ENCODE measurements around the gene SIPA1.
A peak's percentile ranks its signal among the peaks of the same experiment; 100 is the strongest.

The SIPA1 gene

DNA sequence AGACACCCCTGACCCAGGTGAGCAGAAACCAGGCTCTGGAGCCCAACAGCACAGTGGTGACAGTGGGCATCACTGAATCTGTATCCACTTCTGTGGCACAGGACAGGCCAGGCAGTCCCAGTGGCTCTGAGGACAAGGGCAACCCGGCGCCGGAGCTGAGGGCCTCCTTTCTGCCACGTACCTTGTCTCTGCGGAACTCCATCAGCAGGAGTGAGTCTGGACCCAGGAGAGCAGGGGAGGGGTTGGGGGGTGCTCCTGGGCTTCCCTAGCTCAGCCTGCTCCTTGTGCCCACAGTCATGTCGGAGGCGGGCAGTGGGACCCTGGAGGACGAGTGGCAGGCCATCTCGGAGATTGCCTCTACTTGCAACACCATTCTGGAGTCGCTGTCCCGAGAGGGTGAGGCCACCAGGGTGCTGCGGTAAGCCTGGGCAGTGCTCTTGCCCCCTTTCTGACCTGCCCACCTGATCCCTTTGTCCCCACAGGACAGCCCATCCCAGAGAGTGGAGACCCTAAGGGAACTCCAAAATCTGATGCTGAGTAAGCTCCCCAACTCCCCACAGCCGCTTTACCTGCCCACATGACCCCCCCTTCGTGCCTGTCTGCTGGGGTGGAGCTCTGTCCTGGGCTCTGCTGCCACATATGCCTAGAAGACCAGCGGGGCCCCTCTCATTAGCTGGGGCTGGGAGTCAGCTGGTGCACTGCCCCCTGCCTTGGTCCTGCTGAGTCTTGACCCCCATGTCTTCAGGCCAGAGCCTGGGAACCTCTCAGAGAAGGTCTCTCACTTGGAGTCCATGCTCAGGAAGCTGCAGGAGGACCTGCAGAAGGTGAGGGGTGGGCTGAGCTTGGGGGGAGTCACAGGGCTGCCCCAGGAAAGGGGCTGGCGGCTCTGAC lies 12.0 kb downstream of the SIPA1 start:
- H3K9ac ChIP-seq (ENCODE audit: low read length) = no peak overlapping the region
- TF ChIP-seq, protein P1, sequence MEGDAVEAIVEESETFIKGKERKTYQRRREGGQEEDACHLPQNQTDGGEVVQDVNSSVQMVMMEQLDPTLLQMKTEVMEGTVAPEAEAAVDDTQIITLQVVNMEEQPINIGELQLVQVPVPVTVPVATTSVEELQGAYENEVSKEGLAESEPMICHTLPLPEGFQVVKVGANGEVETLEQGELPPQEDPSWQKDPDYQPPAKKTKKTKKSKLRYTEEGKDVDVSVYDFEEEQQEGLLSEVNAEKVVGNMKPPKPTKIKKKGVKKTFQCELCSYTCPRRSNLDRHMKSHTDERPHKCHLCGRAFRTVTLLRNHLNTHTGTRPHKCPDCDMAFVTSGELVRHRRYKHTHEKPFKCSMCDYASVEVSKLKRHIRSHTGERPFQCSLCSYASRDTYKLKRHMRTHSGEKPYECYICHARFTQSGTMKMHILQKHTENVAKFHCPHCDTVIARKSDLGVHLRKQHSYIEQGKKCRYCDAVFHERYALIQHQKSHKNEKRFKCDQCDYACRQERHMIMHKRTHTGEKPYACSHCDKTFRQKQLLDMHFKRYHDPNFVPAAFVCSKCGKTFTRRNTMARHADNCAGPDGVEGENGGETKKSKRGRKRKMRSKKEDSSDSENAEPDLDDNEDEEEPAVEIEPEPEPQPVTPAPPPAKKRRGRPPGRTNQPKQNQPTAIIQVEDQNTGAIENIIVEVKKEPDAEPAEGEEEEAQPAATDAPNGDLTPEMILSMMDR (IDR thresholded peaks at IDR 0.05; ENCODE audit: low read length) = no peak
- TF ChIP-seq EZH2 (IDR thresholded peaks at IDR 0.05; ENCODE audit: borderline replicate concordance, low read length) = no peak

DNA sequence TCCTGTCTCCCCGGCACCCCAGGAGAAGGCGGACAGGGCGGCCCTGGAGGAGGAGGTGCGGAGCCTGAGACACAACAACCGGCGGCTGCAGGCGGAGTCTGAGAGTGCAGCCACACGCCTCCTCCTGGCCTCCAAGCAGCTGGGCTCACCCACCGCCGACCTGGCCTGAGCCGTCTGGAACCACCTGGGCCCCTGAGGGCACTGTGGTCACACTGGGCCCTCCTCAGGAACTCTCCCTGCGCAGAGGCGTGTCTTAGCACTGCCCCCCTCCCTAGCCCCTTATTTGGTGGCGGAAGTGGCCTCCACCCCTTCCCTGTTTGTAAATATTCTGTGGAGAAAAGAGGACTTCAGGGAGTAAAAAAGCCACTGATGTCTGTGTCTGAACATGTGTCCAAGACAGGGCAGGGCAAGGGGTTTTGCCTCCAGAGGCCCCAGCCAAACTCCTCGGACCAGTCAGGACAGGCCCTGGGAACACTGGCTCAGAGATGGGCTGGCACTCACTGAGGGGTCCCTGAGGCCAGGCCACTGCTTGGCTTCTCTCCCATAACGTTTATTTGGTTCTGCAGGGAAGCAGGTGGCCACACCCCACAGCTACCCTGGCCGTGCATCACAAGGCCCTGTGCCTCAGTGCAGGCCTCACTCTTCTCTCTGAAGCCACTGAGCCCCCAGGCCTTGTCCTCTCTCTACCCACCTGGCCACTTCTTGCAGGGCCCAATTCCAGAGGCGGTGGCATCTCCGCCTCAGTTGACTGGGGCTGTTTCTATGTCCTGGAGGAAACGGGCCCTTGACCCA lies 12.8 kb downstream of the SIPA1 start:
- Histone ChIP-seq H3K27ac (ENCODE audit: low read depth, low read length, poor library complexity, severe bottlenecking) (peak overlapping the region; percentile 80), H2AFZ (ENCODE audit: low read length) (no peak overlapping the region), H4K20me1 (ENCODE audit: insufficient read depth, low read length) (no peaks in the 10 kb centered on the region), H3K4me3 (ENCODE audit: low read depth, low read length, poor library complexity, severe bottlenecking) (no peak overlapping the region), H3K79me2 (ENCODE audit: insufficient read depth, low read length) (no peaks in the 10 kb centered on the region), H3K36me3 (ENCODE audit: insufficient read depth, low read length) (peaks cover 65% of the 10 kb centered on the region), H3K9me2 (ENCODE audit: low read depth, low read length) (no peaks in the 10 kb centered on the region), H3K9ac (ENCODE audit: low read length) (no peak overlapping the region), H3F3A (ENCODE audit: insufficient read depth, low read length) (0 out of 2 replicates have a peak, but pooled peaks cover 7% of the 10 kb centered on the region), H3K4me2 (ENCODE audit: low read length) (no peak overlapping the region), H3K4me1 (ENCODE audit: insufficient read depth, low read length, severe bottlenecking) (peaks cover 20% of the 10 kb centered on the region), H3K27me3 (ENCODE audit: insufficient read depth, low read length) (no peaks in the 10 kb centered on the region), H3K9me3 (ENCODE audit: low read length) (no peaks in the 10 kb centered on the region)
- TF ChIP-seq EZH2 (IDR thresholded peaks at IDR 0.05; ENCODE audit: borderline replicate concordance, low read length) = no peak
- TF ChIP-seq, protein P1 (IDR thresholded peaks at IDR 0.05; ENCODE audit: low read length) = no peak

More for the DNA sequence above, 12.0 kb downstream of the SIPA1 start:
- Histone ChIP-seq H3K79me2 (ENCODE audit: insufficient read depth, low read length) (no peaks in the 10 kb centered on the region), H3F3A (ENCODE audit: insufficient read depth, low read length) (0 out of 2 replicates have a peak, but pooled peaks cover 7% of the 10 kb centered on the region), H3K4me1 (ENCODE audit: insufficient read depth, low read length, severe bottlenecking) (peaks cover 20% of the 10 kb centered on the region), H3K27me3 (ENCODE audit: insufficient read depth, low read length) (no peaks in the 10 kb centered on the region), H4K20me1 (ENCODE audit: insufficient read depth, low read length) (no peaks in the 10 kb centered on the region), H3K4me3 (ENCODE audit: low read depth, low read length, poor library complexity, severe bottlenecking) (no peak overlapping the region), H3K9me3 (ENCODE audit: low read length) (no peaks in the 10 kb centered on the region), H3K9me2 (ENCODE audit: low read depth, low read length) (no peaks in the 10 kb centered on the region), H3K27ac (ENCODE audit: low read depth, low read length, poor library complexity, severe bottlenecking) (peak overlapping the region; percentile 80), H3K36me3 (ENCODE audit: insufficient read depth, low read length) (peaks cover 65% of the 10 kb centered on the region), H2AFZ (ENCODE audit: low read length) (no peak overlapping the region), H3K4me2 (ENCODE audit: low read length) (no peak overlapping the region)

DNA sequence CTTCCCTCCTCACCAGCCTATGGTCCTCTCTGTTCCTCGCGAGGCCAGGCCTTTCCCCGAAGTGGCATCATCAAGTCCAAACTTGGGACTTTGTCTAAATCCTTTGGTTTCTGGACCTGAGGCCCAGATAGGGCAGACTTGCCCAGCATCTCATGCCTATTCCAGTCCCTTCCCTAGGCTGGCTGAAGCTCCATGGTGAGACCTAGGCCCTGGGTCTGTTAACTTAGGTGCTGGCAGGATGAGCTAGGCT lies 13.4 kb downstream of the SIPA1 start:
- Histone ChIP-seq H3K4me2 (ENCODE audit: low read length) (no peak overlapping the region), H3K79me2 (ENCODE audit: insufficient read depth, low read length) (no peaks in the 10 kb centered on the region), H3K36me3 (ENCODE audit: insufficient read depth, low read length) (peaks cover 65% of the 10 kb centered on the region), H3K4me1 (ENCODE audit: insufficient read depth, low read length, severe bottlenecking) (peaks cover 20% of the 10 kb centered on the region), H3F3A (ENCODE audit: insufficient read depth, low read length) (0 out of 2 replicates have a peak, but pooled peaks cover 7% of the 10 kb centered on the region), H3K9me3 (ENCODE audit: low read length) (no peaks in the 10 kb centered on the region), H3K4me3 (ENCODE audit: low read depth, low read length, poor library complexity, severe bottlenecking) (no peak overlapping the region), H3K27me3 (ENCODE audit: insufficient read depth, low read length) (no peaks in the 10 kb centered on the region), H4K20me1 (ENCODE audit: insufficient read depth, low read length) (no peaks in the 10 kb centered on the region), H2AFZ (ENCODE audit: low read length) (no peak overlapping the region), H3K9me2 (ENCODE audit: low read depth, low read length) (no peaks in the 10 kb centered on the region), H3K9ac (ENCODE audit: low read length) (no peak overlapping the region), H3K27ac (ENCODE audit: low read depth, low read length, poor library complexity, severe bottlenecking) (peak overlapping the region; percentile 80)
- no peak for TF ChIP-seq EZH2 (IDR thresholded peaks at IDR 0.05; ENCODE audit: borderline replicate concordance, low read length)
- TF ChIP-seq, protein P1 (IDR thresholded peaks at IDR 0.05; ENCODE audit: low read length) = no peak

All from OCI-LY1 (cell line).